Thyroid gland (tissue), 4 donors: ENCODE measurements around the gene PLB1. TPM values are rescaled to one million over a fixed set of nuclear protein-coding genes. Genes with fewer than 3 reads are reported as not detected.

Source experiments
- DNase-seq, 2 donors: peaks; one replicate each; pipeline ENCODE4 v3.0.0-alpha.2; 2019
- H3K27ac ChIP-seq, 3 donors: fragments of 200-600 bp; sonication (generic); 1 replicate in 2 of 3; 2 replicates in 1 of 3; pipeline ENCODE4 v1.5.1; 2016 to 2019; ENCODE audit warnings: mild to moderate bottlenecking in 1 of 3, moderate library complexity in 1 of 3
- H3K27me3 ChIP-seq: fragments of 200-600 bp; sonication (generic); one replicate; pipeline ENCODE4 v1.5.1; 2019
- H3K36me3 ChIP-seq, 2 donors: fragments of 200-600 bp; sonication (generic); one replicate each; pipeline ENCODE4 v1.5.1; 2016 to 2019
- H3K4me1 ChIP-seq, 2 donors: fragments of 200-600 bp; sonication (generic); one replicate each; pipeline ENCODE4 v1.5.1; 2017 to 2019
- H3K4me3 ChIP-seq, 3 donors: fragments of 200-600 bp; sonication (generic); replicated peaks in 1 of 3; 1 replicate in 2 of 3; 2 replicates in 1 of 3; pipeline ENCODE4 v1.5.1; 2016; ENCODE audit warnings: mild to moderate bottlenecking in 1 of 3
- H3K9me3 ChIP-seq: fragments of 200-600 bp; sonication (generic); one replicate; pipeline ENCODE4 v1.5.1; 2017
- CTCF ChIP-seq, 6 experiments: fragments of 200-600 bp in 3 of 6; fragments of 450-650 bp in 3 of 6; sonication (generic) in 3 of 6; IDR thresholded peaks; one replicate each; pipeline ENCODE4 v1.5.1; 2016 to 2019; ENCODE audit warnings: antibody characterized with exemption in 6 of 6, mild to moderate bottlenecking in 2 of 6, inconsistent platforms in 1 of 6, moderate library complexity in 1 of 6
- POLR2A ChIP-seq, 2 donors: fragments of 450-650 bp; IDR thresholded peaks; one replicate each; pipeline ENCODE4 v1.6.1; 2017; ENCODE audit warnings: antibody characterized with exemption in 2 of 2, mild to moderate bottlenecking in 2 of 2, moderate library complexity in 1 of 2
- WGBS, 2 donors: methylation state at CpG; one replicate each; pipeline ENCODE4 v1.1.5; 2017; 5-methylcytosine and 5-hydroxymethylcytosine counted together
- intact Hi-C: fragments of 100-400 bp; cut with DNase I; formaldehyde crosslinking; loops from one replicate; pipeline ENCODE4 v1.15.1; 2023
- total RNA-seq, 4 donors: library from RNA; depleted of rRNA; stranded (reverse); fragments of >200 nt; gene quantifications; one replicate each; pipeline ENCODE4 v1.2.3, GENCODE V29; 2016

Gene PLB1
- total RNA-seq, 4 donors from 2014 or later: 1.2 to 3.3 (median 1.8) TPM

- peaks cover 30 to 31% of the 10 kb centered on the region in 2 donors for H3K4me1 ChIP-seq
- H3K27ac ChIP-seq: peak overlapping the region; percentile 11 to 43 (median 39)
- H3K9me3 ChIP-seq: no peaks in the 10 kb centered on the region
- WGBS, 2 donors: 19 to 43% methylated on average over 1 of the region's 1 CpG
- no peak for DNase-seq
- intact Hi-C loops: no loop called here
- no peaks in the 10 kb centered on the region for H3K27me3 ChIP-seq
- no peaks in the 10 kb centered on the region for H3K36me3 ChIP-seq
- no peak for TF ChIP-seq POLR2A (IDR thresholded peaks at IDR 0.05)
- no peak for TF ChIP-seq CTCF (IDR thresholded peaks at IDR 0.05)
- no peak overlapping the region for H3K4me3 ChIP-seq
Measured at GRCh38 chr2:28512607-28512965, 16.7 kb downstream of the PLB1 start.

GRCh38 chr2:28513097-28513496 lies 17.2 kb downstream of the PLB1 start:
- intact Hi-C loops: no loop called here
- no peak overlapping the region for H3K4me3 ChIP-seq
- no peaks in the 10 kb centered on the region for H3K27me3 ChIP-seq
- H3K4me1 ChIP-seq: peaks cover 25 to 26% of the 10 kb centered on the region in 2 donors
- 55 to 59% methylated on average over 1 of the region's 1 CpG for WGBS, 2 donors
- no peak for DNase-seq
- H3K27ac ChIP-seq: peak overlapping the region in 2 of 3 donors; percentile 39 to 43
- H3K36me3 ChIP-seq: no peaks in the 10 kb centered on the region
- H3K9me3 ChIP-seq: no peaks in the 10 kb centered on the region
- no peak for TF ChIP-seq POLR2A (IDR thresholded peaks at IDR 0.05)
- no peak for TF ChIP-seq CTCF (IDR thresholded peaks at IDR 0.05)

- H3K9me3 ChIP-seq: no peaks in the 10 kb centered on the region
- DNase-seq: no peak
- H3K27me3 ChIP-seq: no peaks in the 10 kb centered on the region
- intact Hi-C loops: no loop called here
- no peak overlapping the region for H3K27ac ChIP-seq
- TF ChIP-seq CTCF (IDR thresholded peaks at IDR 0.05) (no peak), POLR2A (IDR thresholded peaks at IDR 0.05) (no peak)
- 92 to 97% methylated on average over 5 of the region's 5 CpGs for WGBS, 2 donors
- peaks cover 4 to 5% of the 10 kb centered on the region in 2 donors for H3K4me1 ChIP-seq
- H3K36me3 ChIP-seq: no peaks in the 10 kb centered on the region
- H3K4me3 ChIP-seq: no peak overlapping the region
Measured at GRCh38 chr2:28515176-28515751, 19.4 kb downstream of the PLB1 start.

GRCh38 chr2:28516430-28516829 lies 20.6 kb downstream of the PLB1 start:
- no peaks in the 10 kb centered on the region for H3K27me3 ChIP-seq
- no peak for DNase-seq
- H3K9me3 ChIP-seq: no peaks in the 10 kb centered on the region
- intact Hi-C loops: no loop called here
- H3K36me3 ChIP-seq: no peaks in the 10 kb centered on the region
- H3K4me1 ChIP-seq: peaks cover 0 to 5% of the 10 kb centered on the region in 2 donors
- no peak overlapping the region for H3K4me3 ChIP-seq
- H3K27ac ChIP-seq: no peak overlapping the region
- WGBS, 2 donors: 93 to 95% methylated on average over 1 of the region's 1 CpG
- no peak for TF ChIP-seq POLR2A (IDR thresholded peaks at IDR 0.05)
- TF ChIP-seq CTCF (IDR thresholded peaks at IDR 0.05): no peak

GRCh38 chr2:28516950-28517349 lies 21.1 kb downstream of the PLB1 start:
- Histone ChIP-seq H3K27me3 (no peaks in the 10 kb centered on the region), H3K4me1 (peaks cover 0 to 5% of the 10 kb centered on the region in 2 donors), H3K4me3 (no peak overlapping the region), H3K27ac (no peak overlapping the region), H3K9me3 (no peaks in the 10 kb centered on the region), H3K36me3 (no peaks in the 10 kb centered on the region)
- TF ChIP-seq POLR2A (IDR thresholded peaks at IDR 0.05) (no peak), CTCF (IDR thresholded peaks at IDR 0.05) (no peak)
- 88 to 96% methylated on average over 6 of the region's 6 CpGs for whole genome bisulfite sequencing, 2 donors
- intact Hi-C loops: no loop called here
- DNase-seq: no peak
